Right kidney (tissue), 1 donor: ENCODE results near the gene MUS81.
"Not testable (repeated sequence)": the region's sequence is repeated elsewhere in the genome, so short reads cannot be mapped to it uniquely, and the experiment has no call there.

Experiments used
- DNase-seq: peaks from one replicate; pipeline ENCODE4 v3.0.0-alpha.2; 2016

The MUS81 gene

GRCh38 chr11:65844231-65844872 is 15.9 kb upstream of the MUS81 start:
- DNase-seq: no peak

GRCh38 chr11:65847746-65848145 is 12.5 kb upstream of the MUS81 start:
- no peak for DNase-seq

GRCh38 chr11:65848693-65849092 is 11.5 kb upstream of the MUS81 start:
- not testable (repeated sequence) for DNase-seq

GRCh38 chr11:65849366-65849765 is 10.9 kb upstream of the MUS81 start:
- DNase-seq: no peak

- DNase-seq: no peak
Measured at GRCh38 chr11:65849771-65850216, 10.4 kb upstream of the MUS81 start.

- DNase-seq: no peak
Measured at GRCh38 chr11:65850217-65851082, 9.8 kb upstream of the MUS81 start.

GRCh38 chr11:65851083-65851579 is 9.1 kb upstream of the MUS81 start:
- no peak for DNase-seq

GRCh38 chr11:65851811-65852507 is 8.3 kb upstream of the MUS81 start:
- no peak for DNase-seq

- DNase-seq: no peak
Measured at GRCh38 chr11:65852508-65853245, 7.6 kb upstream of the MUS81 start.

GRCh38 chr11:65853246-65853979 is 6.8 kb upstream of the MUS81 start:
- DNase-seq: no peak

- DNase-seq: no peak
Measured at GRCh38 chr11:65854161-65854592, 6.1 kb upstream of the MUS81 start.

GRCh38 chr11:65854852-65855837 is 5.1 kb upstream of the MUS81 start:
- DNase-seq: no peak

- DNase-seq: no peak
Measured at GRCh38 chr11:65855927-65856363, 4.3 kb upstream of the MUS81 start.

GRCh38 chr11:65856689-65857499 is 3.3 kb upstream of the MUS81 start:
- peak; percentile 82 for DNase-seq

GRCh38 chr11:65857500-65857852 is 2.8 kb upstream of the MUS81 start:
- DNase-seq: peak; percentile 72

- DNase-seq: peak; percentile 97
Measured at GRCh38 chr11:65857853-65858680, 2.2 kb upstream of the MUS81 start, which contains the start of gene CFL1. Gene CFL1 (minus strand): TSS chr11:65858180. CDS start chr11:65858099, 81 bp downstream.

- DNase-seq: no peak
Measured at GRCh38 chr11:65858681-65859087, 1.5 kb upstream of the MUS81 start.
